ENCODE measurements around the gene IDUA.

The IDUA gene

DNA sequence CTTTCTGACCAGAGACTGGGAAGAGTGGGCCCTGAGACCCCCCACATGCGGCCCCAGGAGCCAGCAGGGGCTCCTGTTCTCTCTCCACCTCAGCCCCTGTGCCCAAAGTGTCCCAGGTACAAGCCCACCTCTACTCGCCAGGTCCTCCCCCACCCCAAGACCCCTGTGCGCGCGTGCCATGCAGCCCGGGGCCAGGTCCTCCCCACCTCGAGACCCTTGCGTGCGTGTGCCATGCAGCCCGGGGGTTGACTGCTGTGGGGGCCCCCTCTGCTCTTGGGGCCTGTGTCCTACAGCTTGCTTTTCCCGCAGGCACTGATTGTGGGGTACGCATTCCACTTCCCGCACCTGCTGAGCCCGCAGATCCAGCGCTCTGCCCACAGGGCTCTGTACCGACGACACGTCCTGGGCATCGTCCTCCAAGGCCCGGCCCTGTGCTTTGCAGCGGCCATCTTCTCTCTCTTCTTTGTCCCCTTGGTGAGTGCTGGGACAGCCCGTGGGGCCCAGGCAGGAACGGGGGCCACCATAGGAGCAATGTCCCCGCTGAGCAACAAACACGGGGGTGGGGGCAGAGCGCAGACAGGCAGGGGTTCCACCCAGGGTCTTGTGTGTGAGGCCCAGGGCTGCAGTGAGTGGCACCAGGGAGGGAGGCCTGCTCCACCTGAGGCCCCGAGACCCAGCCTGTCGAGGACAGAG, 33.8 kb upstream of the IDUA start:
- DNase-seq (ENCODE audit: low read depth in 2 of 2), result no peak
- no peak overlapping the region for H3K4me3 ChIP-seq (replicated peaks in 1 of 2; ENCODE audit: low read depth in 2 of 2, low read length in 2 of 2)
- TF ChIP-seq CTCF (IDR thresholded peaks at IDR 0.05; ENCODE audit: low read depth, low read length), result no peak

- no peak overlapping the region for H3K4me3 ChIP-seq (replicated peaks in 1 of 2; ENCODE audit: low read depth in 2 of 2, low read length in 2 of 2)
- TF ChIP-seq CTCF (IDR thresholded peaks at IDR 0.05; ENCODE audit: low read depth, low read length), result no peak
- DNase-seq (ENCODE audit: low read depth in 2 of 2), result no peak
Observed at GRCh38 chr4:953574-953915, 33.3 kb upstream of the IDUA start.

GRCh38 chr4:954211-955020, 32.4 kb upstream of the IDUA start:
- no peak for TF ChIP-seq CTCF (IDR thresholded peaks at IDR 0.05; ENCODE audit: low read depth, low read length)
- no peak for DNase-seq (ENCODE audit: low read depth in 2 of 2)
- no peak overlapping the region for H3K4me3 ChIP-seq (replicated peaks in 1 of 2; ENCODE audit: low read depth in 2 of 2, low read length in 2 of 2)

GRCh38 chr4:955161-955921, 31.5 kb upstream of the IDUA start:
- no peak overlapping the region for H3K4me3 ChIP-seq (replicated peaks in 1 of 2; ENCODE audit: low read depth in 2 of 2, low read length in 2 of 2)
- no peak for TF ChIP-seq CTCF (IDR thresholded peaks at IDR 0.05; ENCODE audit: low read depth, low read length)
- no peak for DNase-seq (ENCODE audit: low read depth in 2 of 2)

- TF ChIP-seq CTCF (IDR thresholded peaks at IDR 0.05; ENCODE audit: low read depth, low read length), result no peak
- no peak overlapping the region for H3K4me3 ChIP-seq (replicated peaks in 1 of 2; ENCODE audit: low read depth in 2 of 2, low read length in 2 of 2)
- DNase-seq (ENCODE audit: low read depth in 2 of 2), result no peak
Observed at GRCh38 chr4:955931-956381, 30.9 kb upstream of the IDUA start.

DNA sequence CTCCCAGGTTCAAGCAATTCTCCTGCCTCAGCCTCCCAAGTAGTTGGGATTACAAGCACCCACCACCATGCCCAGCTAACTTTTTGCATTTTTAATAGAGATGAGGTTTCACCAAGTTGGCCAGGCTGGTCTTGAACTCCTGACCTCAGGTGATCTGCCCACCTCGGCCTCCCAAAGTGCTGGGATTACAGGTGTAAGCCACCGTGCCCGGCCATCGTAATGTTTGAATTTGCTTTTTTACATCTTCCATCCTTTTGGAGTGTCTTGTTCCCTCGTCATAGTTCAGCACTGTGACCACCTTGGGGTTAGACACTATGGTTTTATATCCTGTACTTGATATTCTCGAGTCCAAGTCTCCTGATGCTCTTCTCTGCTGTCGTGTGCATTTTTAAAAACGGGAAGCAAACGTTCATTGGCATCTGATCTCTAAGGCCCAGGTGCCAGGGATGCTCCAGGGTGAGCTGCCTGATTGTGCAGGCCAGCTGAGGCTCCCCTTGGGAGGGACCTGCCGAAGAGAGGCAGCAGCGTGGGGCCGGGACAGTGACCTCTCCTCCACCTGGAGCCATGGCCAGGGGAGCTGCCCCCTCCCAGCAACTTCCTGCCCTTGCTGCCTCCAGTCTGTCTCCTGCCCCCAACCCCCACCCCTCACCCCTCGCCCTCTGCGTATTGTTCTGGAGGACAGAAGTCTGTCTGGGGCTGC, 30.2 kb upstream of the IDUA start:
- no peak for DNase-seq (ENCODE audit: low read depth in 2 of 2)
- TF ChIP-seq CTCF (IDR thresholded peaks at IDR 0.05; ENCODE audit: low read depth, low read length), result no peak
- H3K4me3 ChIP-seq (replicated peaks in 1 of 2; ENCODE audit: low read depth in 2 of 2, low read length in 2 of 2), result no peak overlapping the region
